ENCODE measurements around the gene MSX1.

Gene MSX1

DNA sequence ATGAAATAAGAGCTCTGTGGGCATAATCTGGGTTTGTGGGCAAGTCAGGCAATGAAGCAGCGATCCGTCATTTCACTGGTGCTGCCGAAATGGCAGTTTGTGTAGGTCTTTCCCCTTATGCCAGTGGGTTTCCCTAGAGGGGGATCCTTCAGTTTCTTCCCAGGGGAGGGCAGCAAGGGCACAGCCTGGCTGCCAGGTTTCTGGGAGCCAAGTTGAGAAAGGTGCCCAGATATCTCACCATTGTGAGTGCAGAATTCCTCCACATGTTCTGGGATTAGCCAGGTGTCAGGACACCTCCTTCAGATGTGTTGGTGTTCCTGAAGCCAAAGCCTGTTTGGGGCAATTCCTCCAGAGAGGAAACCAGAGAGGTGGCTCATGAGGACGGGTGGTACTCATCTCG, 28.0 kb downstream of the MSX1 start:
- TF ChIP-seq CTCF (IDR thresholded peaks at IDR 0.05; ENCODE audit: low read depth, low read length), result no peak
- Histone ChIP-seq H3K9me3 (no peaks in the 10 kb centered on the region), H3K36me3 (no peaks in the 10 kb centered on the region), H3K4me3 (ENCODE audit: low read depth, low read length) (no peak overlapping the region), H3K4me1 (no peaks in the 10 kb centered on the region), H3K27me3 (peaks cover 3% of the 10 kb centered on the region)
- DNase-seq, result no peak

GRCh38 chr4:4888695-4889094, 29.2 kb downstream of the MSX1 start:
- TF ChIP-seq CTCF (IDR thresholded peaks at IDR 0.05; ENCODE audit: low read depth, low read length), result no peak
- H3K27me3 ChIP-seq, result peaks cover 3% of the 10 kb centered on the region
- H3K9me3 ChIP-seq, result no peaks in the 10 kb centered on the region
- no peaks in the 10 kb centered on the region for H3K4me1 ChIP-seq
- no peak for DNase-seq
- H3K36me3 ChIP-seq, result no peaks in the 10 kb centered on the region
- no peak overlapping the region for H3K4me3 ChIP-seq (ENCODE audit: low read depth, low read length)

GRCh38 chr4:4889781-4890180, 30.3 kb downstream of the MSX1 start:
- no peak overlapping the region for H3K4me3 ChIP-seq (ENCODE audit: low read depth, low read length)
- H3K4me1 ChIP-seq, result no peaks in the 10 kb centered on the region
- DNase-seq, result no peak
- no peaks in the 10 kb centered on the region for H3K36me3 ChIP-seq
- no peaks in the 10 kb centered on the region for H3K9me3 ChIP-seq
- peaks cover 3% of the 10 kb centered on the region for H3K27me3 ChIP-seq
- no peak for TF ChIP-seq CTCF (IDR thresholded peaks at IDR 0.05; ENCODE audit: low read depth, low read length)

DNA sequence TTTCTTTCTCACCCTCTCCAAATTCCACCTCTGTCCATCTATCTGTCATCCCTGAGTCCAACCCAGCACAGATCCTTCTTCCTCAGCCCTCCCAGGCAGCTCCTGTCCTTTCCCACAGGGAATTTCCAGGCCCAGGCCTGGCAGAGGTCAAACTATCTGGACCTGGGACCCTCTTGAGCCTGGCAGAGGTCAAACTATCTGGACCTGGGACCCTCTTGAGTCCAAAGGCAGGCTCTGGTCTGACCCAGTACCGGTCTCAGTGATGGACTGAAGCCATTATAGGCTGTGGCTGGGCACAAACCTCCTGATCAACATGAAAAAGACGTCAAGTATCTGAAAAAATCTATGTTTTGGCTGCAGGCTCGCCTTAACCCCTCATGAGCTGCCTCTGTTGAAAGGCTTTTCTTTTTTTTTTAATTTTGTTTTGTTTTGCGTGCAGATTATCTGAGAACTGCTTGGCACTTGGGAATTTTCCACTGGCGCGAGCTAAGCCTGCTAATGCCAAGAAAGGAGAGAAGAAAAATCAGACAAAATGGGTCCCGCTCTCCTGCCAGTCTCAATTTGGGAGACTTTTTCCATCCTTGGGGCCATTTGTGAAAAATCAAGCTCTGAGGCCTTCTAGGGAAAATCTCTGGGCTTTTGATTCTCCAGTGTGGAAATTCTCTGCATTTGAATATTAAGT, 31.2 kb downstream of the MSX1 start:
- no peak for TF ChIP-seq CTCF (IDR thresholded peaks at IDR 0.05; ENCODE audit: low read depth, low read length)
- H3K27me3 ChIP-seq, result peaks cover 3% of the 10 kb centered on the region
- no peak overlapping the region for H3K4me3 ChIP-seq (ENCODE audit: low read depth, low read length)
- no peaks in the 10 kb centered on the region for H3K36me3 ChIP-seq
- no peak for DNase-seq
- no peaks in the 10 kb centered on the region for H3K4me1 ChIP-seq
- H3K9me3 ChIP-seq, result no peaks in the 10 kb centered on the region

DNA sequence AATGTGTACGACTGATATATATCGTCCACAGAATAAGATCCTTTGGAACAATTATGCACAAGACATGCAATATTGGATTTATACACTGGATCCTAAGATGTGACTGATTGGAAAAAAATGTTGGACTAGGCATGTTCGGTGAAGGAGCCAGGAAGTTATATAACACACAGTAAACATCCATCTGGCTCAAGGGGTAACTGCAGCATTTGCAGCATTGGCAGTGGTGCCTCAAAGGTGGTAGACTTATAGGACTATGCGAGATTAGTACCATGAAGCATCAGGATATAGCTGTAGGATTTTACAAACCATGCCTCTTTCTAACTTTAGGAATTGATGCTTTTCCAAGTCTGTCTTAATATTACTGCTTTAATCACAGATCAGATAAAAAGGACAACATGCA, 34.3 kb downstream of the MSX1 start:
- Histone ChIP-seq H3K4me3 (ENCODE audit: low read depth, low read length) (no peak overlapping the region), H3K36me3 (no peaks in the 10 kb centered on the region), H3K27me3 (no peaks in the 10 kb centered on the region), H3K9me3 (no peaks in the 10 kb centered on the region), H3K4me1 (no peaks in the 10 kb centered on the region)
- no peak for TF ChIP-seq CTCF (IDR thresholded peaks at IDR 0.05; ENCODE audit: low read depth, low read length)
- no peak for DNase-seq

DNA sequence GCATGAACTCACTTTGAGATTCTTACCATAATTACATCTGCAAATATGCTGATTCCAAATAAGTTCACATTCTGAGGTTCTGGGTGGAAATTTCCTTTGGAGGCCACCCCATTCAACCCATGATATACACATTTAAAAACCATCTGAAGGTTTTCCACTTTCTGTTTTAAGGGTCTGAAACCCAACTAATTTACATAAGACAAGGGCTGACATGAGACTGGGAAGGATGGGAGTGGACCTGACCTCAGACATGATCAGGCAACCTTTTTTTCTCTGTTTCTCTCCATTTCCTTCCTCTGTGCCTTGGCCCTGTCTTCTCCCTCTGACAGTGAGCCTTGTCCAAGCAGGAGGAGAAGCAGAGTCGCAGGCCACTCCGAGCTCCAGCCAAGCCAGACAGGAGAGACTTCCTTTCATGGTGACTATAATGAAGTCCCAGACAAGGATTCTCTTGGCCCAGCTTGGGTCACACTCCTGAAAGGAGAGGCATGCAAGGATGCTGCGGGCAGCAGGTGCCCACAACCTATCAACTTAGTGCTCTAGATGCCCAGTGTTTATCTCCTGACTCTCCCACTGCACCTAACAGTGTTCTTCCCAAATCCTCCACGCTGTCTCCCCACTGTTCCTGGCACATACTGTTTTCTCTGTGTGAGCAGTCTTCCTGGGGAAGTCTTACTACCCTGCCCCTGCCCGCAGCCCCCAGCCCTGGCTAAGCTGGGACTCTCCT, 39.9 kb downstream of the MSX1 start:
- H3K27me3 ChIP-seq, result peaks cover 1% of the 10 kb centered on the region; the same call in 1 of the 2 replicates
- no peak for DNase-seq
- no peak overlapping the region for H3K4me3 ChIP-seq (ENCODE audit: low read depth, low read length)
- no peaks in the 10 kb centered on the region for H3K4me1 ChIP-seq
- H3K9me3 ChIP-seq, result no peaks in the 10 kb centered on the region
- no peak for TF ChIP-seq CTCF (IDR thresholded peaks at IDR 0.05; ENCODE audit: low read depth, low read length)
- no peaks in the 10 kb centered on the region for H3K36me3 ChIP-seq
